Upper lobe of left lung (tissue), 4 donors: ENCODE data around the gene WDR70.

ENCODE experiments used
- CTCF ChIP-seq, 6 experiments: fragments of 450-650 bp in 4 of 6; fragments of 200-600 bp in 2 of 6; sonication (generic) in 2 of 6; IDR thresholded peaks; one replicate each; pipeline ENCODE4 v1.5.1; 2016 to 2019; ENCODE audit warnings: antibody characterized with exemption in 6 of 6
- POLR2A ChIP-seq, 4 donors: fragments of 450-650 bp; IDR thresholded peaks; one replicate each; pipeline ENCODE4 v1.5.1; 2016 to 2017; ENCODE audit warnings: antibody characterized with exemption in 4 of 4, mild to moderate bottlenecking in 2 of 4

GRCh38 chr5:37696190-37697021, 317.3 kb downstream of the WDR70 start:
- TF ChIP-seq POLR2A (IDR thresholded peaks at IDR 0.05) (no peak), CTCF (IDR thresholded peaks at IDR 0.05) (no peak)
